MG63 (cell line): ENCODE data around the gene TTLL7. TPM values are rescaled to one million over a fixed set of nuclear protein-coding genes. Genes with fewer than 3 reads are reported as not detected.
A peak's percentile ranks its signal among the peaks of the same experiment; 100 is the strongest.

Experiments used
- DNase-seq: peaks from one replicate; pipeline ENCODE4 v3.0.0-alpha.2; 2020
- H3K27me3 ChIP-seq: fragments of 250-450 bp; sonication (Bioruptor Pico); 2 replicates; pipeline ENCODE4 v1.5.1; 2020; ENCODE audit warnings: mild to moderate bottlenecking, moderate library complexity
- H3K36me3 ChIP-seq: fragments of 250-450 bp; sonication (Bioruptor Pico); 2 replicates; pipeline ENCODE4 v1.5.1; 2020; ENCODE audit warnings: mild to moderate bottlenecking, moderate library complexity
- H3K4me3 ChIP-seq: fragments of 250-450 bp; sonication (Bioruptor Pico); 2 replicates; pipeline ENCODE4 v1.5.1; 2020; ENCODE audit warnings: mild to moderate bottlenecking, moderate library complexity
- H3K9me3 ChIP-seq: fragments of 250-450 bp; sonication (Bioruptor Pico); 2 replicates; pipeline ENCODE4 v1.5.1; 2020; ENCODE audit warnings: mild to moderate bottlenecking, moderate library complexity
- total RNA-seq: library from RNA; depleted of rRNA; stranded (reverse); fragments of >200 nt; shearing (Covaris generic); gene quantifications from 2 replicates; pipeline ENCODE4 v1.2.3, GENCODE V29; 2014; ENCODE audit warnings: low replicate concordance; rRNA removed

Gene TTLL7
- total RNA-seq, 1 experiment from 2014 or later: 0.03 TPM

DNA sequence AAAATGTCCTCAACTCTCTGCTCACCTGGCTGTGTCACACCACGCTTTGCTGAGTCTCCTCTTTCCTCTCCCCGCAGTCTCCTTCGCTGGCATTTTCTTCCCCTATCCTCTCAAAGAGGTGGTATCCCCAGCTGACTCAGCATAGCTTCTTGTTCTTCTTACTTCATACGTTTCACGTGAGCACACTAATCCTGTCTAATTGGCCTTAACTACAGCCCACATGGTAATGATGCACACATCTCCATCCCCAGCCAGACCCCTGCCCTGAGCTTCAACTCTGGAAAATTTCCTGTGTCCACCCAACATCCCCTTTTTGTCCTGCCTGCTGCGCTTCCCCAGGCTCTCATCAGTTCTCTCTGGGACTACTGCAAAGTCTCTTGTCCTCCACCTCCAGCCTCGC is 169.8 kb downstream of the TTLL7 start:
- no peak for DNase-seq
- no peaks in the 10 kb centered on the region for H3K36me3 ChIP-seq

DNA sequence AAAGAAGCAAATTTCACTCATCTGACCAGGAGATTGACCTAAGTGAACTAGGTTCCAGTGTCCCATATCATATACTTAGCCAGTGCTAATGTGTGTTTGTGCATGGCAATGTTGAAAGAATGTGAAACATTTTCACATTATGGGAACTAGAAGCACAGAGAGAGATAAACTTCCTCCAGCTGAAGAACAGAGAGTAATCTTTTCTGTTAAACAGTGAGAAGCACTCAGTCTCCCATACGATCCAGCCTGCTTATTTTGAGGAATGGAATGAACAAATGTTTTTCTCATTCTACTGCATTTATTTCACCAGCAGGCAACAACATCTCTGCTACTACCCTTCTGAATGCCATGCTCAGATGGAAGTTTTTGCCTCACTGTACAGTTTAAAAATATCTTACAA is 170.5 kb downstream of the TTLL7 start:
- DNase-seq: no peak
- no peaks in the 10 kb centered on the region for H3K27me3 ChIP-seq
- no peaks in the 10 kb centered on the region for H3K36me3 ChIP-seq
- no peaks in the 10 kb centered on the region for H3K9me3 ChIP-seq
- H3K4me3 ChIP-seq: no peak overlapping the region

More for the DNA sequence above, 169.8 kb downstream of the TTLL7 start:
- Histone ChIP-seq H3K27me3 (no peaks in the 10 kb centered on the region), H3K4me3 (no peak overlapping the region), H3K9me3 (no peaks in the 10 kb centered on the region)

DNA sequence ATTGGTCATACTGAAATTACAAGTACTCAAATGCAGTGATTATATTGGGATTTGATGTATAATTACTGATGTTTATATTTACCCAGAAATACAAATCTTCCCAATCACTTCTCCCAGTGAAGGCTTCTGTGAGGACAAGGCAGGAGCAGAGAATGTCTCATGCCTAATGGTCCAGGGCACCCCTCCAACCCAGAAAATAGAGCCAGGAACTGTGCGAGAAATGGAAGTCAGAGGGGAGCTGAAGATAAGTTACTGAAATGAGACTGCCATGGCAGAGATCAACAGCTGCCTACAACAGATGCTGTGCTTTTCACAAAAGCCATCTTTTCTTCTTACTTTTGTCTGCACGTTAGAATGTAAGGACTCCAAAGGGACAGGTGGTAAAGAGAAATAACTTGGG is 171.2 kb downstream of the TTLL7 start:
- no peaks in the 10 kb centered on the region for H3K27me3 ChIP-seq
- DNase-seq: no peak
- H3K36me3 ChIP-seq: no peaks in the 10 kb centered on the region
- no peaks in the 10 kb centered on the region for H3K9me3 ChIP-seq
- H3K4me3 ChIP-seq: no peak overlapping the region

GRCh38 chr1:83822208-83822607 is 176.7 kb downstream of the TTLL7 start:
- no peaks in the 10 kb centered on the region for H3K27me3 ChIP-seq
- no peak for DNase-seq

DNA sequence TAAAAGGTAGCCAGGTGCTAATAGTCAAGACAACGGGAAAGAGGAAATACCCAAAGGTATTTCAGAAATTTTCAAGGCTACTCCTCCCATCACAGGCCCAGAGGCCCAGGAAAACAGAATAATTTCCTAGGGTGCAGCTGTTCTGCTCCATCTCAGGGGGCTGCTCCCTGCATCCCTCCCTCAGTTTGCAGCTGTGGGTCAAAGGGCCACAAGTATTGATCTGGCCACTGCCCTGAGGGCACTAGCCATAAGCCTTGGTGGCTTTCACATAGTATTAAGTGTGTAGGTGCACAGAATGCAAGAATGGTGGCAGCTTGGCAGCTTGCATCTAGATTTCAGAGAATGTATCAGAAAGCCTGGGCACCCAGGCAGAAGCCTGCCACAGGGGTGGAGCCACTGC is 179.5 kb downstream of the TTLL7 start:
- no peaks in the 10 kb centered on the region for H3K9me3 ChIP-seq
- no peaks in the 10 kb centered on the region for H3K27me3 ChIP-seq
- H3K36me3 ChIP-seq: no peaks in the 10 kb centered on the region
- no peak overlapping the region for H3K4me3 ChIP-seq
- DNase-seq: no peak

More at GRCh38 chr1:83822208-83822607, 176.7 kb downstream of the TTLL7 start:
- Histone ChIP-seq H3K9me3 (no peaks in the 10 kb centered on the region), H3K36me3 (no peaks in the 10 kb centered on the region), H3K4me3 (no peak overlapping the region)

DNA sequence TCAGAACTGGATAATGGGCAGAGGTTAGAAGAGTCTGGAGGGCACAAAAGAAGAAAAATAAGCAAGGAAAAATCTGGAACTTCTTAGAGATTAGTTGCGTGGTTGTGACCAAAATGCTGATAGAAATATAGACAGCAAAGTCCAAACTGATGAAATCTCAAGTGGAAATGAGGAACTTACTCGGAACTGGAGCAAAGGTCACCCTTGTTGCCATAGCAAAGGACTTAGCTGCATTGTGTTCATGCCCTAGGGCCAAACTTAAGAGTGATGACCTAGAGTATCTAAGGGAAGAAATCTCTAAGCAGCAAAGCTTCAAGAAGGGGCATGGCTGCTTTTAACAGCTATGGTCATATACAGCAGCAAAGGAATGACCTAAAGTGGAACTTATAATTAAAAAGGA is 180.0 kb downstream of the TTLL7 start:
- no peak for DNase-seq
- H3K4me3 ChIP-seq: no peak overlapping the region
- H3K36me3 ChIP-seq: no peaks in the 10 kb centered on the region
- H3K27me3 ChIP-seq: no peaks in the 10 kb centered on the region
- no peaks in the 10 kb centered on the region for H3K9me3 ChIP-seq

GRCh38 chr1:83816836-83817235 is 182.1 kb downstream of the TTLL7 start:
- Histone ChIP-seq H3K4me3 (no peak overlapping the region), H3K9me3 (no peaks in the 10 kb centered on the region), H3K27me3 (no peaks in the 10 kb centered on the region), H3K36me3 (no peaks in the 10 kb centered on the region)
- DNase-seq: no peak

DNA sequence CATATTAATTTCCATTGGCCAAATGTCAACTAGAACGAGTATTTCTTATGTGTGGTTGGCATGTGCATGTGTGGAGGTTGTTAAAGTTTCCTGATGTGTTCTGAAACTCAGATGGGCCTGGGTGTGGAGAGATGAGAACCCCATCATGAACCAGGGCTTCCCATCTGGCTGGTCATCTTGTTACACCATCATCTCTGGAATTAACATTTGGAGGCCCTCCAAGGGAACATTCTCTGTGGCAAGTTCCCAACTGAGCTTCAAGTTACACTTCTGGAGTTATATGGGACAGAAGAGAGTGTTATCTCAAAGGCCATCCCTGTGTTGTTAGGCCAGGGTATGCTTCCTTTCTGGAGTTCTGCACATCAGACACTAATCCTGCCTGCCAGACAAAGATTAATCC is 183.6 kb downstream of the TTLL7 start:
- Histone ChIP-seq H3K4me3 (no peak overlapping the region), H3K36me3 (no peaks in the 10 kb centered on the region), H3K9me3 (no peaks in the 10 kb centered on the region), H3K27me3 (no peaks in the 10 kb centered on the region)
- peak; percentile 4 for DNase-seq

Other genes with a start within 250 kb of the TTLL7 start
- gene PRKACB, start 145.1 kb upstream of the TTLL7 start, total RNA-seq: 6.7 and 8.2 TPM in 2 replicates